ENCODE data around the gene SLC25A25. TPM values are rescaled to one million over a fixed set of nuclear protein-coding genes. Genes with fewer than 3 reads are reported as not detected.
A peak's percentile ranks its signal among the peaks of the same experiment; 100 is the strongest.
"Not testable (repeated sequence)": the region's sequence is repeated elsewhere in the genome, so short reads cannot be mapped to it uniquely, and the experiment has no call there.

Gene SLC25A25
- total and polyA plus RNA-seq, 8 donors: 7.9 to 37.1 (median 13.6) TPM

- DNase-seq: peak; percentile 35 to 58
Observed at GRCh38 chr9:128068386-128069205, 564 bp downstream of the SLC25A25 start.

GRCh38 chr9:128070874-128071273 lies 2.8 kb downstream of the SLC25A25 start:
- no peak overlapping the region for H3K4me3 ChIP-seq
- intact Hi-C loops (cut with DNase I; ENCODE audit: low total_unique reads): no loop called here
- TF ChIP-seq, protein P1, sequence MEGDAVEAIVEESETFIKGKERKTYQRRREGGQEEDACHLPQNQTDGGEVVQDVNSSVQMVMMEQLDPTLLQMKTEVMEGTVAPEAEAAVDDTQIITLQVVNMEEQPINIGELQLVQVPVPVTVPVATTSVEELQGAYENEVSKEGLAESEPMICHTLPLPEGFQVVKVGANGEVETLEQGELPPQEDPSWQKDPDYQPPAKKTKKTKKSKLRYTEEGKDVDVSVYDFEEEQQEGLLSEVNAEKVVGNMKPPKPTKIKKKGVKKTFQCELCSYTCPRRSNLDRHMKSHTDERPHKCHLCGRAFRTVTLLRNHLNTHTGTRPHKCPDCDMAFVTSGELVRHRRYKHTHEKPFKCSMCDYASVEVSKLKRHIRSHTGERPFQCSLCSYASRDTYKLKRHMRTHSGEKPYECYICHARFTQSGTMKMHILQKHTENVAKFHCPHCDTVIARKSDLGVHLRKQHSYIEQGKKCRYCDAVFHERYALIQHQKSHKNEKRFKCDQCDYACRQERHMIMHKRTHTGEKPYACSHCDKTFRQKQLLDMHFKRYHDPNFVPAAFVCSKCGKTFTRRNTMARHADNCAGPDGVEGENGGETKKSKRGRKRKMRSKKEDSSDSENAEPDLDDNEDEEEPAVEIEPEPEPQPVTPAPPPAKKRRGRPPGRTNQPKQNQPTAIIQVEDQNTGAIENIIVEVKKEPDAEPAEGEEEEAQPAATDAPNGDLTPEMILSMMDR (IDR thresholded peaks at IDR 0.05): no peak
- no peak for TF ChIP-seq EP300 (IDR thresholded peaks at IDR 0.05)
- no peaks in the 10 kb centered on the region for H3K36me3 ChIP-seq
- DNase-seq: no peak
- H3K27ac ChIP-seq: peak overlapping the region in 4 of 5 donors; percentile 78 to 95 (median 86)
- H3K9me3 ChIP-seq: no peaks in the 10 kb centered on the region
- no peaks in the 10 kb centered on the region for H3K27me3 ChIP-seq
- 64 to 81% (median 73%) methylated on average over 7 of the region's 7 CpGs for WGBS, 5 donors
- H3K4me1 ChIP-seq: peaks cover 38 to 76% (median 66%) of the 10 kb centered on the region in 4 donors

More at GRCh38 chr9:128068386-128069205, 564 bp downstream of the SLC25A25 start:
- H3K4me1 ChIP-seq: peaks cover 35 to 78% (median 66%) of the 10 kb centered on the region in 4 donors
- peak overlapping the region; percentile 85 to 99 (median 95) for H3K27ac ChIP-seq
- intact Hi-C loops (cut with DNase I; ENCODE audit: low total_unique reads): no loop called here
- TF ChIP-seq EP300 (IDR thresholded peaks at IDR 0.05) (no peak), POLR2A (IDR thresholded peaks at IDR 0.05) (no peak), POLR2AphosphoS5 (IDR thresholded peaks at IDR 0.05) (no peak)
- TF ChIP-seq, protein P1 (IDR thresholded peaks at IDR 0.05): no peak
- WGBS, 5 donors: 1 to 4% (median 2%) methylated on average over 20 to 50 of the region's 50 CpGs
- H3K36me3 ChIP-seq: peaks cover 0 to 2% (median 1%) of the 10 kb centered on the region in 4 donors
- no peaks in the 10 kb centered on the region for H3K27me3 ChIP-seq
- peak overlapping the region; percentile 77 to 99 (median 94) for H3K4me3 ChIP-seq
- no peaks in the 10 kb centered on the region for H3K9me3 ChIP-seq

DNA sequence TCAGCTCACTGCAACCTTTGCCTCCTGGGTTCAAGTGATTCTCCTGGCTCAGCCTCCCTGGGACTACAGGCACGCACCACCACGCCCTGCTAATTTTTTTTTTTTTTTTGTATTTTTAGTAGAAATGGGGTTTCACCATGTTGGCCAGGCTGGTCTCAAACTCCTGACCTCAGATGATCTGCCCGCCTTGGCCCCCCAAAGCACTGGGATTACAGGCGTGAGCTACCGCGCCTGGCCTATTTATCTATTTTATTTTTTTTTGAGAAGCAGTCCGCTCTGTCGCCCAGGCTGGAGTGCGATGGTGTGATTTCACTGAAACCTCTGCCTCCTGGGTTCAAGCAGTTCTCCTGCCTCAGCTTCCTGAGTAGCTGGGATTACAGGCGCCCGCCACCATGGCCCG lies 3.4 kb downstream of the SLC25A25 start:
- H3K27me3 ChIP-seq; DNase-seq; intact Hi-C loops (cut with DNase I; ENCODE audit: low total_unique reads); H3K4me3 ChIP-seq; H3K36me3 ChIP-seq; H3K9me3 ChIP-seq: not testable (repeated sequence)
- Histone ChIP-seq H3K27ac (peak overlapping the region in 4 of 5 donors; percentile 78 to 95 (median 86)), H3K4me1 (peaks cover 32 to 70% (median 60%) of the 10 kb centered on the region in 4 donors)
- WGBS, 5 donors: 86 to 91% (median 88%) methylated on average over 12 of the region's 12 CpGs

- peaks cover 28 to 67% (median 56%) of the 10 kb centered on the region in 4 donors for H3K4me1 ChIP-seq
- no peaks in the 10 kb centered on the region for H3K9me3 ChIP-seq
- H3K27me3 ChIP-seq: no peaks in the 10 kb centered on the region
- intact Hi-C loops (cut with DNase I; ENCODE audit: low total_unique reads): no loop called here
- peak overlapping the region; percentile 71 to 95 (median 84) for H3K27ac ChIP-seq
- WGBS, 5 donors: 7 to 17% (median 13%) methylated on average over 5 of the region's 5 CpGs
- DNase-seq: peak; percentile 76 to 89
- H3K4me3 ChIP-seq: no peak overlapping the region
- H3K36me3 ChIP-seq: no peaks in the 10 kb centered on the region
- peak in 1 of 3 donors; percentile 6 for TF ChIP-seq POLR2AphosphoS5 (IDR thresholded peaks at IDR 0.05)
- TF ChIP-seq, protein P1 (IDR thresholded peaks at IDR 0.05): no peak
Observed at GRCh38 chr9:128072144-128073021, 4.4 kb downstream of the SLC25A25 start.
